Dedifferentiated amniotic fluid mesenchymal stem cell (primary cell): ENCODE measurements around the gene POC1A.
A peak's percentile ranks its signal among the peaks of the same experiment; 100 is the strongest.
"Not testable (repeated sequence)": the region's sequence is repeated elsewhere in the genome, so short reads cannot be mapped to it uniquely, and the experiment has no call there.

Experiments used
- DNase-seq: peaks from one replicate; pipeline ENCODE4 v3.0.0-alpha.2; 2016; ENCODE audit errors: extremely low spot score

Gene POC1A

DNA sequence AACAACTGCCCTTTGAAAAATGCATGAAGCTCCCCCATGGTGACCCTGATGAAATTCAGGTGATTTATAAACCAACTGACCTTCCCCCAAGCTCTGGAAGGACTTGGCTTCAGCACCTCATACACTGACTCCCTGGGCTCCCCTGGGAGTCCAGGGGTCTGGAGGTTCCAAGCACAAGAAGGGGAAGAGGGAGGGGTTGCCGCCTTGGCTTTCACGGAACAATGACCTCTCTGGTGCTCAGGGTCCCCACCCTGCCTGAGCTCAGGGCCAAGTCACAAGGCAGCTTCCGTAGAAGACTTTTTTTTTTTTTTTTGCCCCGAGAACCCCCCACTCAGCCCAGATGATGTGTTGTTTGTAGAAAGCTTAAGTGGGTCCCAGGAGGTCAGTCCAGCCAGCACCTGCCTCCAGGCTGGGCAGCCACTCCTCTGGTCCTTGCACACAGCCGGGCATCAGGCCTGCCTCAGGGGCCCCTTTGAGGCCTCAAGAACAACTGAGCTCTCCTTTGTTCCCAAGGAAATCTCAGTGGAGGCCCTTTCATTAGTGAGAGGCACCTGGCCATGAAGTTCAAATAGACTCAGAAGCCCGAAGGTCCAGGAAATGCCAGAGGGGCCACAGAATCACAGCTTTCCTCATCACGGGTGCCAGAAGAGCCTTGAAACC, 29.7 kb upstream of the POC1A start:
- DNase-seq: no peak

- DNase-seq: no peak
These were observed 28.5 kb upstream of the POC1A start for GRCh38 chr3:52182691-52183090.

GRCh38 chr3:52182196-52182595, 28.0 kb upstream of the POC1A start:
- no peak for DNase-seq

- no peak for DNase-seq
These were observed 27.3 kb upstream of the POC1A start for GRCh38 chr3:52181543-52181942.

DNA sequence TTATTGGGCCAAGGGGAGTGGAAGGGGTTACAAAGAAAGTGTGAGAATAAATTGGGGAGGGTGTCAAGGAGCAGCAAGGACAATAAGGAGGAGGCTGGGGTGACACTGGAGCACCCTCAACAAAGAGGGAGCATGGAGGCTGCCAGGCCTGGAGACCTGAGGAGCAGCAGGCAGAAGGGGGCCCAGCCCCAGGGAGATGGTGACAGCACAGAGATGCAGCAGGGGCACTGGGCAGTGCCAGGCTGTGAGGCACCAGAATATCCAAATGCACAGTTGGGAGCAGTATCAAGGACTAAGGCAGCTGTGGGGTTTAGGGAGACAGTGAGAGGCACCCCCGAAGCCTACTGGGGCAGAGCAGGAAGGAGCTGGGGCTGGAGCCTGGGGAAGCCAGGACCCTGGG, 24.3 kb upstream of the POC1A start:
- no peak for DNase-seq

GRCh38 chr3:52178126-52178525, 23.9 kb upstream of the POC1A start:
- DNase-seq: not testable (repeated sequence)

- no peak for DNase-seq
These were observed 23.4 kb upstream of the POC1A start for GRCh38 chr3:52177701-52178042.

GRCh38 chr3:52176951-52177700, 22.9 kb upstream of the POC1A start:
- no peak for DNase-seq

GRCh38 chr3:52176180-52176752, 22.0 kb upstream of the POC1A start:
- DNase-seq: no peak

DNA sequence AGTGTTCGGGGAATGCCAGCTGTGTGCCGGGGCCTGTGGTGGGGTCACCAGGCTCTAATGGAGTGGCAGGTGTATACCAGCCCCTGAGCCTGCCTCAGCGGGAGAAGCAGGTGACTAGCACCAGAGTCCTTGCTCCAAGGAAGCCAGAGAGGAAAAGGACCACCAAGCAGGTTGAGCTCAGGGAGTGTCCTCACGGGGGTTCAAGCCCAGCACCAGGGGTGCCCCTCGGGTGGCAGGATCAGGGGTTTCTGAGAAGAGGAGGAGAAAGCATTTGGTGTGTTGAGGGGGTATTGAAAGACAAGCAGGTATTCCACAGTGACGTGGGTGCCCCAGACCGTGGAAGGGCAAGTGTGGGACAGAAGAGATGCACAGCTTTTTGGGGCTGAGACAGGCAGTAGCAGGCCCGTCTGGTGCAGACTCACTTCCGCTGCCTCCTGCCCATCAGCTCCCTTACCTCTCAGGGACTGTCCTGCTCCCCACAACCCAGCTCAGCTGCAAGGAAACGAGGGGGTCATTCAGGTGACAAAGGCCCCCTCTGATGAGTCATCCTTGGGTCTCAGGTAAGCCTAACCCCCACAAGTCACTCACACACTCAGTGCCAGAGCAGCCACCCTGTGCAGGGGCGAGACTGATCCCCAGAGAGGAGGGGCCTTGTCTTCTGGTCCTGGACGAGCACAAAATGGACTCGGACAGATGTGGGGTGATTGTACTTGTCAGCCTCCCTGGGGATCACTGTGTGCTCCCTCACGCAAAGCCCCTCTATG, 21.4 kb upstream of the POC1A start:
- no peak for DNase-seq

DNA sequence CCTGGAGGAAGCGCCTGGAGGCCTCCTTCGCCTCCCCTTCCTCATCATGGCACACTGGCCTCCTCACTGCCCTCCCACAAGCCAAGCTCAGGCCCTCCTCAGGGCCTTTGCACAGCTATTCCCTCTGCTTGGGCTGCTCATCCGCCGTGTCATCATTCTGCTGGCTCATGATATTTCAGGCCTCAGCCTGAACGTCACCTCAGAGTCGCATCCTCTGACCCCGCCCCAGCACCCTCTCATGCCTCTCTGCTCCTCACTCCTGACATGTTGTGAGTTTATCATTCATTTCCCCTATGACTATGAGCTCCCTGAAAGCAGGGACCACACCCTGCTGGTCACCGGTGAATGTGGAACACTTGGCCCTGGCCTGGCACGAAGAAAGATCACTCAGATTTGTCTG, 20.7 kb upstream of the POC1A start:
- no peak for DNase-seq

DNA sequence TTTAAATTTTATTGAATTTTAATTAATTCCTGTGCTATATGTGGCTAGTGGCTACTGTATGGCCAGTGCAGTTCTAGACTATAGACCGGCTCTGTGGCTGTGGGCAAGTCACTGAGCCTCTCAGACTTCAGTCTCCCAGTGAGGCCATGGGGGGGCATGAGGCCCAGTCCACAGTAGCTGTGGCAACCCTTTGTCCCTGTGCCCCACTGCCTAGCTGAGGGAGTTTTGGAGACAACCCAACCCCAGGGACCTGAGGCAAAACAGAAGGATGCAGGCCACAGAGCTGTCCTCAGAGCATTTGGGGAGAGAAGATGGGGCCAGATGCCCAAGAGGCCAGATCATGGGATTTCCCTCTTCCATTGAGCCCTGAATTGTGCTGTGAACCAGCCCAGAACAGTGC, 18.9 kb upstream of the POC1A start:
- DNase-seq: no peak

DNA sequence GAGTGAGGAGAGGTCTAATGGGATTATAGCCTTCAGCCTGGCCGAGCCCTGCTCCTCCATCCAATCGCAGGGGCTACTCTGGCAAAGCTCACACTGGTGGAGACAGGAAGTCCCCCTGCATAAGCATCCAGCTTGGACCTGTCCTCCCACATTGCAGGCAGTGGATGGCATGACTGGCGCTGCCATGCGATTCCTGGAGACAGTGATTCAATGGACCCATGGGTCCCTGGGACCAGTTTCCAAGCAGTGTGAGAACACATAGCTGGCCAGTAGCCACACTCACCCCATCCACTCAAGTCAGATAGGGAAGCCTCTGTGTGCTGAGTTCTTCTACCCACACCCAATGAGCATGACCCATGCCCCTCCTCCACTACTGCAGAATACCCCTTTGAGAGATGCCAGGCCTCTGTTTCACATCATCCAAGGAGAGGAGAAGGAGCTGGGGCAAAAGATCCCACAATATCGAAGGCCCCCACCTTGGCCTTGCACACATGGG, 18.1 kb upstream of the POC1A start:
- DNase-seq: no peak

- peak; percentile 71 for DNase-seq
These were observed 17.5 kb upstream of the POC1A start for GRCh38 chr3:52171514-52172261.

DNA sequence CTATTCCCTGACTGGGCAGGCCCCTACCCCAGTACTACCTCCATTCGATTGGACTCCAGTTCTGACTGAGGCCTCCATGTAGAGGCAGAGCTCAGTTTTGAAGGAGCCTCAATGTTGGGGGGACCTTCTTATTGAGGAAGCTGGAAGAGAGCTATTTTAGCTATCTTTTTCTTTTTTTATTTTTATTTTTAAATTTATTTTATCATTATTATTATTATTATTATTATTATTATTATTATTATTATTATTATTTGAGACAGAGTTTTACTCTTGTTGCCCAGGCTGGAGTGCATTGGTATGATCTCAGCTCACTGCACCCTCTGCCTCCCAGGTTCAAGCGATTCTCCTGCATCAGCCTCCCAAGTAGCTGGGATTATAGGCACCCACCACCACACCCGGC, 16.0 kb upstream of the POC1A start:
- not testable (repeated sequence) for DNase-seq

- DNase-seq: no peak
These were observed 13.0 kb upstream of the POC1A start for GRCh38 chr3:52167240-52167639.

- DNase-seq: no peak
These were observed 8.1 kb upstream of the POC1A start for GRCh38 chr3:52162250-52162872.

DNA sequence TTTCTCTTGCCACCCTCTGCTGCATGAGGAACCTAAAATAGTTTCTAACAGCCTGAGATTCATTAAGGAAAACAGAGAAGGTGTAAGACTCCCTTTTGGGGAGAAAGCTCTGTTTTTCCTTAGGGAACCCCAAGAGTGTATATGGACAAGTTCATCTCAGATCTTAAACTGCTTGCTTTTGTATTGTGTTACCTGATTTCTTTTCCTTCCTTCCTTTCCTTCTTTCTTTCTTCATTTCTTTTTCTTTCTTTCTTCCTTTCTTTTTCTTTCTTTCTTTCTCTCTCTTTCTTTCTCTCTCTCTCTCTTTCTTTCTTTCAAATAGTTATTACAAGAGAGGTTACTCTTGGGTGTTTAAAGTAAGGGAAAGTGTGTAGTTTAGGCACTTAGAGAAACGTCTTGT, 5.3 kb upstream of the POC1A start:
- no peak for DNase-seq

- DNase-seq: no peak
These were observed 1.7 kb upstream of the POC1A start for GRCh38 chr3:52155912-52156311.

GRCh38 chr3:52153389-52154096, 680 bp downstream of the POC1A start:
- no peak for DNase-seq

DNA sequence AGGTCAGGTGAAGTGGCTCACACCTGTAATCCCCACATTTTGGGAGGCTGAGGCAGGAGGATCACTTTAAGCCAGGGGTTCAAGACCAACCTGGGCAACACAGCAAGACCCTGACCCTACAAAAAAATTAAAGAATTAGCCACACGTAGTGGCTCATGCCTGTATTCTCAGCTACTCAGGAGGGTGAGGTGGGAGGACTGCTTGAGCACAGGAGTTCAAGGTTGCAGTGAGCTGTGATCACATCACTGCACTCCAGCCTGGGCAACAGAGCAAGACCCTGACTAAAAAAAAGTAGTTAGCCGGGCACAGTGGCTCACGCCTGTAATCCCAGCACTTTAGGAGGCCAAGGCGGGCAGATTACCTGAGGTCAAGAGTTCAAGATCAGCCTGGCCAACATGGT, 2.2 kb downstream of the POC1A start:
- DNase-seq: not testable (repeated sequence)
